Type B pancreatic cell (in vitro differentiated cells): ENCODE measurements around the gene PAFAH2. TPM values are rescaled to one million over a fixed set of nuclear protein-coding genes. Genes with fewer than 3 reads are reported as not detected.

Experiments
- DNase-seq: peaks from one replicate; pipeline ENCODE4 v3.0.0; 2021; ENCODE audit warnings: mixed read lengths; ENCODE audit not compliant: unreplicated experiment; ENCODE audit errors: extremely low spot score
- H3K27ac Mint-ChIP-seq: 2 replicates; pipeline ENCODE4 v1.8.0; 2021; ENCODE audit warnings: mild to moderate bottlenecking, mixed read lengths
- H3K27me3 Mint-ChIP-seq: 2 replicates; pipeline ENCODE4 v1.8.0; 2021; ENCODE audit warnings: mixed read lengths
- H3K36me3 Mint-ChIP-seq: 2 replicates; pipeline ENCODE4 v1.8.0; 2021; ENCODE audit warnings: mixed read lengths
- H3K4me1 Mint-ChIP-seq: one replicate; pipeline ENCODE4 v1.8.0; 2021; ENCODE audit warnings: mixed read lengths; ENCODE audit not compliant: unreplicated experiment
- H3K4me3 Mint-ChIP-seq: 2 replicates; pipeline ENCODE4 v1.8.0; 2021; ENCODE audit warnings: mild to moderate bottlenecking, mixed read lengths
- H3K9me3 Mint-ChIP-seq: 2 replicates; pipeline ENCODE4 v1.8.0; 2021; ENCODE audit warnings: mixed read lengths
- total RNA-seq: library from RNA; stranded (reverse); gene quantifications from 2 replicates; pipeline ENCODE4 v1.2.1, GENCODE V29; 2021; ENCODE audit warnings: low replicate concordance
- TF ChIP-seq, protein P1 (sequence below): fragments of 200-600 bp; sonication (generic); conservative IDR thresholded peaks from 2 replicates; pipeline ENCODE4 v1.5.0; 2021; ENCODE audit warnings: antibody characterized with exemption, mild to moderate bottlenecking

The PAFAH2 gene
- total RNA-seq, 1 donor from 2014 or later: 16.7 TPM

DNA sequence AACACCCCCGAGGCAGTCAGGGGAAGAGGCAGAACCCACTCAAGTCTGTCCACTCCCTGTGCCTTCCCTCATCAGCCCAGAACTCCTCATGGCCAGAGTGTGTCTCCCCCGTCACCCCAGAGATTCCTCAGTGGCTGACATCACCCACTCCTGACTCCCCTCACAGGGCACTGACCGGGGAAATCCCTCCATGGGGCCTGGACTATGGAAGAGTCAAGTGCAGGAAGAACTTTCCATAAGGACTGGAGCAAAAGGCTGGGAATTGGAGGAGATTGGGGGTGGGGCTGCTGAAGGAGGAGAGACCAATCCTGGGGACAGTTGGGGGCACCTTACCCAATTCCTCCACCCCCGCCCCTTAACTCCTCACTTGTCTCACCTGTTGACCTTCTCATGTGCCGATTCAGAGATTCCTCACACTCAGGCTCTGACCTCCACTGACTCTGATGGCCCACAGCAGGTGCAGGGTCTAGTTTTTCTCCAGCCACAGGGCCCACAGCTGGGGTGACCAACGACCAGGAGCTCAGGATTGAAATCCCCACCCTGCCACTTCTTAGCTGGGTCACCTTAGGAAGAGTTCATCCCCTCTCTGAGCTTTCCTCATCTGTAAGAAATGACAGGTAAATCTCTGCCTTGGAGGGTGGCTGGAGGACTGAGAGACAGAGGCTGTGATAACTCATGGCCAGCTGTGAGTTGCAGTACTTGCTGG lies 23.2 kb upstream of the PAFAH2 start:
- no peak for DNase-seq
- Mint-ChIP-seq H3K4me1 (peaks cover 32% of the 10 kb centered on the region), H3K27ac (peak overlapping the region; percentile 78), H3K36me3 (no peaks in the 10 kb centered on the region), H3K27me3 (no peaks in the 10 kb centered on the region), H3K9me3 (no peaks in the 10 kb centered on the region), H3K4me3 (peak overlapping the region; percentile 90)
- TF ChIP-seq, protein P1, sequence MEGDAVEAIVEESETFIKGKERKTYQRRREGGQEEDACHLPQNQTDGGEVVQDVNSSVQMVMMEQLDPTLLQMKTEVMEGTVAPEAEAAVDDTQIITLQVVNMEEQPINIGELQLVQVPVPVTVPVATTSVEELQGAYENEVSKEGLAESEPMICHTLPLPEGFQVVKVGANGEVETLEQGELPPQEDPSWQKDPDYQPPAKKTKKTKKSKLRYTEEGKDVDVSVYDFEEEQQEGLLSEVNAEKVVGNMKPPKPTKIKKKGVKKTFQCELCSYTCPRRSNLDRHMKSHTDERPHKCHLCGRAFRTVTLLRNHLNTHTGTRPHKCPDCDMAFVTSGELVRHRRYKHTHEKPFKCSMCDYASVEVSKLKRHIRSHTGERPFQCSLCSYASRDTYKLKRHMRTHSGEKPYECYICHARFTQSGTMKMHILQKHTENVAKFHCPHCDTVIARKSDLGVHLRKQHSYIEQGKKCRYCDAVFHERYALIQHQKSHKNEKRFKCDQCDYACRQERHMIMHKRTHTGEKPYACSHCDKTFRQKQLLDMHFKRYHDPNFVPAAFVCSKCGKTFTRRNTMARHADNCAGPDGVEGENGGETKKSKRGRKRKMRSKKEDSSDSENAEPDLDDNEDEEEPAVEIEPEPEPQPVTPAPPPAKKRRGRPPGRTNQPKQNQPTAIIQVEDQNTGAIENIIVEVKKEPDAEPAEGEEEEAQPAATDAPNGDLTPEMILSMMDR: no peak

DNA sequence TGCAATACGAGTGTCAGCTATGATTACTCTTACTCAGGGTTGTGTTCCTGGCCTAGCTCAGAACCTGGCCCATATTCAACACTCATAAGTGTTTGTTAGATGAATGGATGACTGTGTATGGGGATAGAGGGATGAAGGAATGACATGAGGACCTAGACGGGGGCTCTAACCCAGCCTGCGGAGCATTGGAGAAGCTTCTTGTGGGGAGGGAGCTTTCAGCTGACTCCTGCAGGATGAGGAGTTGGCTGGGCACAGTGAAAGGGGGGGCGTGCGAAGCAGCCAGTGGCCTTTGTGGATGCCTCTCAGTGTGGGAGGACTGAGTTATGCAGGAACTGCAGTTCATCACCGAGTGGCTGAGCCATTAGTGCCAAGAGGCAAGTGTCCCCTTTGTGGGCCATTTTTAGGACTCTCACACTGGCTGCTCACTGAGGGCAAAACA lies 22.5 kb upstream of the PAFAH2 start:
- H3K4me1 Mint-ChIP-seq: peaks cover 32% of the 10 kb centered on the region

DNA sequence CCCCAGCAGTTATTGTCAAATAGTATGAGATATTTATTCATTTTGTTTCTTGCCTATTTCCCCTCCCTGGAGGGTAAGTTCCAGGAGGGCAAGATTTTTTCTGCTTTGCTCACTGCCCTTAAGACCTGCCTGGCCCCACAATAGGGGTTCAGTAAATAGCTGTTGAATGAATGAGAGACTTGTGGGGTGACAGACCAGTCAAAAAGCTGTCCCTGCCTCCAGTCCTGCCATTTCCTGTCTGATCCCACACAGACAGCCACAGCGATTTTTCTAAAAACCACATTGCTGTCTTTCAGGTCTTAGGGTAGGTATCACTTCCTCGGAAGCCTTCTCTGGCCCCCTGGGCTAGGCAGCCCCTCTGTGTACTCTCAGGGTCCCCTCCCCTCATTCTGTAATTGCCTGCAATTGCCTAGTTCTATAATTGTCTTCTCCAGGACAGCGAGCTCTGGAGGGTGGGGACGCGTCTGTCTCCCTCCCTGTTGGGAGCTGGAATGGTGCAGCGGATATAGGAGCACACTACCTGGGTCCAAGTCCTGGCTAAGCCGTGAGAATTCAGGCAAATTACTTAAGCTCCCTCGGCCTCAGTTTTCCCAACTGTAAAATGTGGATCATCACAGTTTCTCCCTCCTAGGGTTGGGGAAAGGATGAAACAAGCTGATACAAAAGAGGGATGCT lies 21.9 kb upstream of the PAFAH2 start:
- Mint-ChIP-seq H3K36me3 (no peaks in the 10 kb centered on the region), H3K9me3 (no peaks in the 10 kb centered on the region), H3K4me3 (peak overlapping the region; percentile 34), H3K27ac (peak overlapping the region; percentile 7), H3K4me1 (peaks cover 32% of the 10 kb centered on the region), H3K27me3 (no peaks in the 10 kb centered on the region)
- TF ChIP-seq, protein P1: no peak
- no peak for DNase-seq

More for the DNA sequence above, 22.5 kb upstream of the PAFAH2 start:
- Mint-ChIP-seq H3K36me3 (no peaks in the 10 kb centered on the region), H3K4me3 (peak overlapping the region; percentile 34), H3K27me3 (no peaks in the 10 kb centered on the region), H3K27ac (peak overlapping the region; percentile 7), H3K9me3 (no peaks in the 10 kb centered on the region)
- TF ChIP-seq, protein P1: no peak
- DNase-seq: no peak

DNA sequence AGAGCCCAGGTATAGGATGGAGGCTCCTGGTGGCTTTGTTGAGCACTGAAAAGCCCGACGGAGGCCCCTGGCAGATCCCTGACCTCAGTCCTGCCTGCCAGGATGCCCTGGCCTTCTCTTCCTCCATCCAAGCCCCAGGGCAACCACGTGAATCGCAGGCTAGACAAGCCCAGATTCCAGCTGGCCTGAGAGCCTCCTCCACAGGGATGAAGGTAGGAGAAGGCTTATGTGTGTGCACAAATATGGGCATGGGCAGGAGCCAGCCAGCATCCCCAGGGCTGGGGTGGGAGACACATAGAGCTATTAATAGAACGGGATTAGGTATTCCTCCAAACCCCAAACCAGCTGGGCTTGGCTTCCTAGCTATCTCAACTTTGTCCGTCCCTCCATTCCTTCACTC lies 19.7 kb upstream of the PAFAH2 start:
- Mint-ChIP-seq H3K9me3 (no peaks in the 10 kb centered on the region), H3K4me1 (peaks cover 26% of the 10 kb centered on the region), H3K27ac (no peak overlapping the region), H3K4me3 (no peak overlapping the region), H3K27me3 (no peaks in the 10 kb centered on the region), H3K36me3 (no peaks in the 10 kb centered on the region)
- no peak for DNase-seq
- TF ChIP-seq, protein P1: no peak

DNA sequence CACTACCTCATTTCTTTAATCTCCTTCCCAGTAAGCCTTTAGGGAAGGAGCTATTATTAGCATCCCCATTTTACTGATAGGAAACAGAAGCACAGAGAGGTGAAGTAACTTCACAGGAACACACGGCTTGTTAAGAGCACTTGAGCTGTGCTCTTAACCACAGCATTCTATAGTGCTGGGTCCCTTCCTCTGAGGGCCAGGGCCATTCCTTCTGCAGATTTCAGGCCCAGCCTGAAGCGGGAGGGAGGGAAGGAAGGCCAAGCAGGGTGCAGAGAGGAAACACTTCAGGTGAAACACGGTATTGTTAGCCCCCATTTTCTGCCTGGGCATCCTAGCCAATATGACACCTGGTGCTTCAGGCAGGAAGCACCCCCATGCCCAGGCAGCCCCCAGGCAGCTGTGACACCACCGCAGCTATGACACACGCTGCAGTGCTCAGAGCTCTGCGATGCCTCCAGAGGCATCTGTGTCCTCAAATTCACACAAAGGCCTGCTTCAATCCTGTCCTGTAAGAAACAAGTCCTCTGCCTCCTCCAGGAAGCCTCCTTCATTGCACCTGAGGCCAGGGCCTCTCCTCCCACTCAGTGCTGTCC lies 19.2 kb upstream of the PAFAH2 start:
- TF ChIP-seq, protein P1: no peak
- peaks cover 26% of the 10 kb centered on the region for H3K4me1 Mint-ChIP-seq
- no peaks in the 10 kb centered on the region for H3K9me3 Mint-ChIP-seq
- DNase-seq: no peak
- no peak overlapping the region for H3K4me3 Mint-ChIP-seq
- no peaks in the 10 kb centered on the region for H3K27me3 Mint-ChIP-seq
- H3K36me3 Mint-ChIP-seq: no peaks in the 10 kb centered on the region
- no peak overlapping the region for H3K27ac Mint-ChIP-seq
